Testis (tissue), 2 donors: Measurements from ENCODE around the gene ARHGAP26.

Experiments
- CTCF ChIP-seq, 3 experiments: fragments of 450-650 bp in 2 of 3; fragments of 200-600 bp in 1 of 3; sonication (generic) in 1 of 3; IDR thresholded peaks; one replicate each; pipeline ENCODE4 v1.5.1; 2016 to 2019; ENCODE audit warnings: antibody characterized with exemption in 3 of 3, mild to moderate bottlenecking in 2 of 3, moderate library complexity in 1 of 3
- POLR2A ChIP-seq: fragments of 450-650 bp; IDR thresholded peaks from one replicate; pipeline ENCODE4 v1.6.1; 2017; ENCODE audit warnings: antibody characterized with exemption, mild to moderate bottlenecking, moderate library complexity

- TF ChIP-seq CTCF (IDR thresholded peaks at IDR 0.05): no peak
- no peak for TF ChIP-seq POLR2A
Observed at GRCh38 chr5:143210576-143210975, 440.4 kb downstream of the ARHGAP26 start.
